ENCODE data around the gene CADPS.

CADPS gene

DNA sequence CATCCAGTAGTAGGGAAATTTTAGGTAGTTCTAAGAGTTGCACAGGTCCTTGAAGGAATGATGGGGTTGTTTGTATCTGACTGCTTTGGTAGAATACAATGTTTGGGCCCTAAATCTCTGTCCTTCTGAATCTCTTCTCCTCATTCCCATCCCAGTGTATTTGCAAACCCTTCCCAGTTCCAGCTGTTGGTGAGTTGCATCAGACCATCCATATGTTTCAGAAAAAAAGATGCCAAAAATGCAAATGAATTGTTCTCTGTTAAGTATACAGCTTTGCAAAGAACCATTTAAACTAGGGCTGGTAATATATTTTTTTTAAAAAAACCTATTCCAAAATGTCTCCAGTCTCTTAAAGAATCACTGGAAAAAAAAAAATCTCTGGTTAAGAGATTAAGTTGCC is 251.0 kb downstream of the CADPS start:
- no peak for DNase-seq

- DNase-seq = no peak
Observed at GRCh38 chr3:62622553-62623174, 252.6 kb downstream of the CADPS start.

GRCh38 chr3:62621925-62622324 is 253.3 kb downstream of the CADPS start:
- no peak for DNase-seq

DNA sequence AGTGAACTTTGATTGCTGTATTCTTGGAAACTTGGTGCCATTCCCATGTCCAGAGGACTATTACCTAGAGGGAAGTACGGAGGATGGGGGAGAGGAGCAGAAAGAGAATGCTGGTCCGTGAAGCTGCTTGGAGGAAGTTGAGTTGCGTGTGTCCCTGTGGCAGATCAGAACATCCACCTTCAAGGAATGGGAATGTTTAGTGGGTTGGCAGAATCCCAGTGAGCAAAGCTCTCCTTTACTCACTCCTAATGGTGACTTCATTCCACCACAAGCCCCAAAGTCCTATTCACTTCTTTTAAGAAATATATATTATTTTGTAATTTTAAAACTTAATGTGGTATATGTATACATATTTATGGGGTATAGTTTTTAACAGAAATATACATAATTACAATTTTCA is 254.0 kb downstream of the CADPS start:
- DNase-seq = no peak

GRCh38 chr3:62615258-62615849 is 259.9 kb downstream of the CADPS start:
- DNase-seq = no peak

DNA sequence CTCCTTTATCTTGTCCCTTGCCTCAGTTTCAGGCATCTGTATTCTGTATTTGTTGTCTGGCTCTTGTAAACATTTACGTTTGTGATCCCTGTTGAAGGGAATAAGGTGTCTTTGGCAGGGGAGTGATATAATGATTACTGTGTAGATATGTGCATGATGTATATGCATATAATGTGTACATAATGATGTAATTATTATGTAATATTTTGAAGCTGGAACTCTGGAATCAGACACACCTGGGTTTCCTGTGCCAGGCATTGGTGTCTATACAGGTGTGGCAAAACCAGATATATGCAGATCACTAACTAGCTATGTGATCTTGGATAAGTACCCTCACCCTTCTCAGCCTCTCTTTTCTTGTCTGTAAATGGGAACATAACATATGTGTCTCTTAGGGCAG is 260.7 kb downstream of the CADPS start:
- no peak for DNase-seq

GRCh38 chr3:62611541-62612240 is 263.5 kb downstream of the CADPS start:
- no peak for DNase-seq

GRCh38 chr3:62607287-62608029 is 267.8 kb downstream of the CADPS start:
- DNase-seq = no peak

DNA sequence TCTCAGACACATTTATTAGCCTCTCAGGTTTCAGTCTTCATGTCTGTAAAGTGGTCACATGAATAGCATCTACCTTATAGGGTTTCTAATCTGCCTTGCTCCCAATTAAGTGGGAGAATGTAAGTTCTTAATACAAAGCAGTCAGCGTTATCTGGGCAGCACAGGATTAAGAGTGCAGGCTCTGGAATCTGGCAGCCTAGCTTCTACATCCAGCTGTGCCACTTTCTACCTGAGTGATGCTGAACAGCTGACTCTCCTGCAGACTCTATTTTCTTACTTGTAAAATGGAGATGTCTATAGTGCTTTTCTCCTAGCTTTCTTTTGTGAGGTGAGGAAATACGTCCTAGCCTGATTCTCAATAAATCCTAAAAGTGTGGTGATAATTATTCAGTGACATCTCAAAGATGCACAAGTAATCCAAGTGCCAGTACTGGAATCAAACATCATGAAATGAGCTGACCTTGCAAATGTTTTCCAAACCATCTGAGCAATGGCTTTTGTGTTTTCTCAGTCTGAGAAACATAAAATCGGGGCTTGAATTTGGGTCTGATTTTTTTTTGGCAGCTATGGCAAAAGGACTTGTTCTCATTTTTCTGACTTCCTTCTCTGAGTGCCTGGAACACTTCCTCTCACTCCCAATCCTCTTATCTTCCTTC is 269.7 kb downstream of the CADPS start:
- no peak for DNase-seq

DNA sequence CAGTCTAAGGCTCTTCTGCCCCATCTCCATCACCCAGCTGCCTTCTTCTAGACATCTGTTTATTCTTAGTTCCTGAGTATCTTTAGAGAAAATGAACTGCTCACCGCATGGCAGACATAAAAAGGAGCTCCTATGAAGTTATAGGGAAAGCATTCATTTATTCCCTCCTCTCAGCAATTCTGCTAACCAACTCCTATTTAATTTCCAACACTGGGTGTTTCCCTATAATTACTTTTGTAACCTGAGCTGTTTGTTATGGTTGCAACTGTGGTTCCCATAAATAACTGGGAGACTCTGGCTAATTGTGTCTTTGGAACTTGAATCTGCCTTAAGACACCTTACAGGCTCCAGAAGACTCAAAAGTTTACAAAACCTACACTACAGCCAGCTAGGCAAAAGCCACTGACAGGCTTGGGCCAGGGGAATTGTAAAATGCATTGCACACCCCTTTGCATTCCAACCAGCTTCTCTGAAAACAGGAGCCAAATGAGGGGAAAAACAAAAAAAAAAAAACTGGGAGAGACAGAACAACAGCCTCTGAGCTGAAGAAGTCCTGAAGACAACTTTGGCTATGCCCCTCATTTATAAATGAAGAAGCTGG is 270.4 kb downstream of the CADPS start:
- DNase-seq = no peak

GRCh38 chr3:62604298-62604697 is 270.9 kb downstream of the CADPS start:
- no peak for DNase-seq

DNA sequence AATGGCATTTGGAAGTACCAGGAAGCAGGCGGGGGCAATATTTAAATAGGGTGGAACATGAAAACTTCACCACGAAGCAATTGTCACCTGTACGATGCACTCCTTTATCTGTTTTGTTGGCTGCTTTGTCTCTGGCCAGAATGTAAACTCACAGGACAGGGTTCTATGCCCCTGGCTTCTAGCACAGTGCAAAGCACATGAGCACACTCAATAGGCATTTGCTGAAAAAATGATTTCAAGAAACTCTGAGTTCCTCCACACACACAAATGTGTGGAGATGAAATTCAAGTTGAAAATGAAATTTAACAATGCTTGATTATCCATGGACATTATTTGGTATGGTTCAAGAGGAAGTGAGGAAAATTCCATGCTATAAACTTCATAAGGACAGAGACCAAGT is 272.2 kb downstream of the CADPS start:
- no peak for DNase-seq

DNA sequence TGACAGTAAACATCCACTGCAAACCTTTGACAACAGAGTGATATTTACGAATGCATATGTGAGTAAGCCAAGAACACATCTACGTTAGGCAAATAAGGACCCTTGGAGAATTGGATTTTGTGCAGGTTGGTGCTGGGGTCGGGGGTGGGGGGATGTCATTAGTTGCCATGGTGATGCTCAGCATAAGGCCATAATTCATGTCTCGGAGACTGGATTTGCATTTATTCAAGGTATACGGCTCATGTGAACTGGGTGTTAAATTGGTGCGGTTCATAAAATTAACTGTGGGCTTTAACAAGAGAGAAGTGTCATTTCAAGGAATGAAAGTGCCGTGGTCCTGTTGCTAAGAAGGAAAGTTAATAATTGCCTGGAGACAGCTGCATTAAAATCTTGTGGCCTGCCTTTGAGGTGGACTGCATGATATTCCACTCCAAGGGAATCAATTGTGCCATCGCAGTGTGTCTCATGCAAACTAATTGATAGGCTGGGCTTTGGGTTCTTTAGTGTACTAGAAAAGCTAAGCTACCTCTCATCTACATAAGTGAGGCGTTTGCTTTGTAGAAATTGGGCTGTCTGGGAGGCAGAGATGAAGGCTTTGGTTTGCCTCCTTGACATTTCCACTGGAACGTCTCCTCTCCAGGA is 273.0 kb downstream of the CADPS start:
- DNase-seq = no peak

DNA sequence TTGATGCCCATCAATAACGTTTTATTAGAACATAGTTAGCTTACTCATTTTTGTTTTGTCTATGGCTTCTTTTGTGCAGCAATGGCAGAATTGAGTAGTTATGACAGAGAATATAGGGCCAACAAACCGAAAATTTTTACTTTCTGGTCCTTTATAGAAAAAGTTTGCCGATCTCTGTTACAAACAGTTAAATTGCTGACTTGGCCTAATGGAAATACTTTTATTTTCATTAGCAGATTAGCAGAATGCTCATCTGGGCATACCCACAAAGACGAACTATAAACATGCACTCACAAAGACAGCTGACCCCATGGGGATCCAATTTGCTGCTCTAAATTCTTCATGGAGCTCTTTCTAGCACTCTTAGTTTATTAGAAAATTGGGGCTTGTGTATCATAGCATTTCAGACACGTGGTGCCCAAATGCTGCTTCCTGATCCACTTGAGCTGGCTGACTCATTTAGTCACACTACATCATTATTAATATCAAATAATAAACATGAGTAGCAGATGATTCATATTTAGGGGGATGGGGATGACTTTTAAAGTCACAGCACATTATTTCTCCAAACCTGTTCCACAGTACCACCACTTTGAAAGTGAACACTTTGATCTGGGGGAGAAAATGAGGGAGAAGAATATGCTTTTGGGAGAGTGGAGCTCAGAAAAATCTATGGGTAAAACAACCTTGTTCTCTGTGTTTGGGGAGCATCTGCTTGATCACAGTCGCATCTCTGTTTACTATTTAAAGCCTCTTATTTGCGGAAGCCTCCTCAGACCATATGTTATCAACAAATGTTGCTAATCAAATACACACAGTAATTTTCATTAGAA is 273.8 kb downstream of the CADPS start:
- no peak for DNase-seq

DNA sequence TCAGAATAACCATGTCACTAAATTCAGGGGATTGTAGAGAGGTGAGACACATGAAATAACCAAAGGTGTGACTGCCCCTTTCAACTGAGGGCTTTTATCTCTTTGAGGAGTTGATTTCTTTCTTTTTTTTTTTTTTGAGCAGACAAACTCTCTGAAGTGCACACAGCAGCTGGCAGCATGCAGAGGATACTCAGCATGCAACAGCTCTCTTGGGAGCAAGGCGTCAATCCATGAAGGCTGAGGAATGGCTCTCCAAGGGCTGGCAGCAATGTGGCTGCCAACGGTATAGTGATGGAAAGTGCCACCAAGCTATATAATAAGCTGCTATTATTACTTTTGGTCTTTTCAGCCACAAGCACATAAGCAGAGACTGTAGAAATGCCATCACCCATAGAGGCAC is 275.2 kb downstream of the CADPS start:
- DNase-seq = no peak

DNA sequence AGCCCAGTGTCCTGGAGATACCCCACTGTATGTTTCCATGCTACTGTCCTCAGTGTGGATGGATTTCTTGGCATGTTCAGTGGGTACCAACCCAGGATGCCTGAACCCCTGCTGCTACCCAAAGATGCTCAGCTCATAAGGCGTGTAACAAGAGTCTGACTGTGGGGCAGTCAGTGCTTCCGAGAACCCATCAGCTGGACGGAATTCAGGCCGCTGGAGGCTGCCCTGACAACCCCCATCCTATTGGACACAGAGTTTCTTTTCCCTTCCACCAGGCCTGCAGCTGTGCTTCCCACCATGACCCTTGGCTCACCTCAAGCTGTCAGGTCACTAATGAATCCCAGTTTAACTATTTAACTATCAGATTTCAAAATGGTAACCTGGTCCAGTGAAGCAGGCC is 277.7 kb downstream of the CADPS start:
- no peak for DNase-seq

GRCh38 chr3:62592408-62592807 is 282.8 kb downstream of the CADPS start:
- DNase-seq = no peak

- no peak for DNase-seq
Observed at GRCh38 chr3:62589078-62589477, 286.1 kb downstream of the CADPS start.

DNA sequence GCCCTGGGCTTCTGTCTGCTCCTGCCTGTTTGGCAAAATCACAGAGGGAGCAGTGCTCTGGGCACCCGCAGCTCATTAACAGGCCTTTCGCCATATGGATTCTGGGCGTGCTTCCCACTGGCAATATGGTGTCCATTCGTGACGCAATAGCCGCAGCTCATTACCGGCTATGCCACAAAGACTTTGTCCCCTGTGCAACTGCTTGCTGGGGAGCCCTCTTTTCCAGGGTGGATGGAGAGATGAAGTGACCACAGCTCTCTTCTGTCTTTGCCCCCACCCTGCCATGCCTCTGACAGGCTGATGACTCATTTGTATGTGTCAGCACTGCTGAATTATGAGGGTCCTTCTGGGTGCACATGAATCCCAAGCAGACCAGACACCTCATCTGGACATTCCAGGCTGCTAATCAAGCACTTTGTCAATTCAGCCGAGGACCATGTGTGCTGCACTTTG is 287.6 kb downstream of the CADPS start:
- DNase-seq = no peak

DNA sequence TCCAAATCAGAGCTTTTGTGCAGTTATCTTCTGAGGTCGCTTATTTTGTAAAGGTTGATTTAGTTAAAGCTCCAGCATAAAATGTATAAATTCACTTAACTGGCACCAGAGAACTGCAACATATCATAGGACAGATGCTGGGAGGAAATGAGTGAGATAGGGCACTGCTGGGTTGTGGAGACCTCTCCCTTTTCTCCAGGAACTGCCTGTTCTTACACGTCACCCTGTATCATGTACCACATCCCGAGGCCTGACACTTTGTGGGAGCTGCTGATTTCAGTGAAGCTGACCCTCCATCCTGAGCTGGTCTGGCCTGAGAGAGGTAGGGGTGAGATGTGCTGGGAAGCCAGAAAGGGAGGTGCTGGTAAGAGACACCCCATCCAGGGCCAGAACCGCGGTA is 288.0 kb downstream of the CADPS start:
- no peak for DNase-seq

DNA sequence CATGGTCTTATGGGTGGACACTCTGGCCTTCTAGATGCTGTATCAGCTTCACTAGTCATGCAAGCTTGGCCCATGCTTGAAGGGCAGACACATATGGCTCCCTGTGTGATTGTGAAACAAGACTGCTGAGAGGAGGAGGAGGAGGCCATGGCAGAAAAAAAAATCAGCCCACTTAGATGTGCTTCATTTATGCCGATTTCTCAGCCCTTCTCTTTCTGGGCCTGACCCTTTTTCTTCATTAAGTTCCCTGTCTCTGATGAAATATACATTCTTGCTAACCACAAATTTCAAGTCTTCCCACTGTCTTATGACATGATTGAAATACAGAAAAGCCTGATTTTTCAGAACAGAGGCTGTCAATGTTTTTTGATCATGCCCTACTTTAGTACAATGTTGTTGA is 288.9 kb downstream of the CADPS start:
- DNase-seq = no peak
